GM18520 (cell line): ENCODE measurements around the gene PDGFD.
"Not testable (repeated sequence)": the region's sequence is repeated elsewhere in the genome, so short reads cannot be mapped to it uniquely, and the experiment has no call there.

Source experiments
- ATAC-seq: cut with Tn5 transposase; IDR thresholded peaks from one replicate; pipeline ENCODE4 v1.9.1; 2021; ENCODE audit not compliant: unreplicated experiment

The PDGFD gene

GRCh38 chr11:104057908-104058307 is 106.0 kb downstream of the PDGFD start:
- no peak for ATAC-seq

- no peak for ATAC-seq
These were observed 108.4 kb downstream of the PDGFD start for GRCh38 chr11:104055596-104055995.

- ATAC-seq = no peak
These were observed 108.9 kb downstream of the PDGFD start for GRCh38 chr11:104054911-104055529.

DNA sequence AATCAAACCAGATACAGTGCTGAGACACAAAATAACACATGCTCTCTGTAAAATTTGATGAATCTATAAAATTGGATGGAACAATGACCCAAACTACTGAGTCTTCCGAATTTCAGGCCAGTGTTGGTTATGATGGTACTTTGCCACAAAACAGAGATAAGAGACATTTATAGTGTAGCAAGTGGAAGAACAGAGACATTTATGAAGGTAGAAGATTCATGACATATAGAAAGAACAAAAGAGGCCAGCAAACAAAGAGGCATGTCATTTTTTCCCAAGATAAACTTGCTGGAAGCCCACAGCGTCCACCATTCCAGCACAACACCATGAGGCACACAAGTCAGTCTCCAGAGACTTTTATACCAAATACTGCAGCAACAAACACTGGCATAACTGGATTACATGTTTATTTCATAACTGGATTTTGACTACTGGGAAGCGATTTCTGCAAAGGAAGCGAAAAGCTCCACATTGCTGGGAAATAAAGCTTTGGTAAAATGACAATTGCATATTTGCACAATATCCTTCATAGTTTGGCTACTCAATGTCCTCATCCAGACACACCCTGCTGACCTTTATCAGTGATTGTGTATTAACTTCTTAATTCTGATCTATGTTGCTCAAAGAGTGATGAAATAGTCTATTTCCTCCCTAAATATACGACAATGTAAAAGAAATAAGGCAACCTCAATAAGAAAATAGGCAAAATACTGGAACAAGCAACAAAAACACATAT is 110.0 kb downstream of the PDGFD start:
- ATAC-seq = no peak

- no peak for ATAC-seq
These were observed 112.2 kb downstream of the PDGFD start for GRCh38 chr11:104051778-104052177.

- ATAC-seq = no peak
These were observed 114.8 kb downstream of the PDGFD start for GRCh38 chr11:104049116-104049515.

GRCh38 chr11:104046858-104047257 is 117.1 kb downstream of the PDGFD start:
- not testable (repeated sequence) for ATAC-seq

GRCh38 chr11:104046331-104046730 is 117.6 kb downstream of the PDGFD start:
- ATAC-seq = no peak

- ATAC-seq = no peak
These were observed 120.2 kb downstream of the PDGFD start for GRCh38 chr11:104043678-104044239.

GRCh38 chr11:104043142-104043541 is 120.8 kb downstream of the PDGFD start:
- no peak for ATAC-seq

DNA sequence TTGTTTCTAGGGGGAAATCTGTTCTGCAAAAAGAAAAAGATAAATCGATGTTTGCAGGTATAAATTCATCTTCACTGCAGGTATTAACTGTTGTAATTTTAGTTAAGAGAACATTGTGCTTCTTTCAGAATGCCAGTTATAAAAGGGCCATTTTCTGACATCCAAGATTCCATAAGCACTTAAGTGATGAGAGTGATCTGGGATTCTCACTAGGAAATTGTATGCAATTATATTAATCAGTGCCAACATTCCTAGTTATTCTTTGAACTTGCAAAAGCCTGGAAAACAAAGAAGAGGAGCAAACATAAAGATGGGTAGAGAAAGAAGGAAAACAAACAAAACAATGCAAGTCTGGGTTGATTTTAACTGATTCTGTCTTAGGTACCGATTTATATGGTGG is 122.2 kb downstream of the PDGFD start:
- no peak for ATAC-seq

GRCh38 chr11:104036995-104037394 is 127.0 kb downstream of the PDGFD start:
- ATAC-seq = no peak

- no peak for ATAC-seq
These were observed 127.4 kb downstream of the PDGFD start, which contains the start of gene DDI1 for GRCh38 chr11:104036588-104036987. DDI1 (plus strand) TSS chr11:104036640; CDS start chr11:104036823, 183 bp downstream.

DNA sequence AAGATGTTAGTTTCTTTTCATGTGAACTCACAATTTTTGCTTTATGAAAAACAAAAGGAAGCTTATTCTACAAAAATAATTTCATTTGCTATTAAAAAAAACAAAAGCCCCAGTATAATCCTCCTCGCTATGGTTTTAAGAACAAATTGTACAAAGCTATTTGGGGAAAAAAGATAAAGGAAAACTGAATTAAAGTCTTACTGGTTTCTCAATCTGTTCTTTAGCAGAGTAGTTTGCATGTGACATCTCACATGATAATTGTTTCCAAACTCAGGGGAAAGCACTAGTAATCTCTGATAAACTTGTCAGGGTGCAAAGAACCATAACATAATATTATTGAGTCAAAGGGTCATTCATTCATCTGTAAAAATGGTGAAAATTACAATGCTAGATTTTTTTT is 130.4 kb downstream of the PDGFD start:
- ATAC-seq = no peak

DNA sequence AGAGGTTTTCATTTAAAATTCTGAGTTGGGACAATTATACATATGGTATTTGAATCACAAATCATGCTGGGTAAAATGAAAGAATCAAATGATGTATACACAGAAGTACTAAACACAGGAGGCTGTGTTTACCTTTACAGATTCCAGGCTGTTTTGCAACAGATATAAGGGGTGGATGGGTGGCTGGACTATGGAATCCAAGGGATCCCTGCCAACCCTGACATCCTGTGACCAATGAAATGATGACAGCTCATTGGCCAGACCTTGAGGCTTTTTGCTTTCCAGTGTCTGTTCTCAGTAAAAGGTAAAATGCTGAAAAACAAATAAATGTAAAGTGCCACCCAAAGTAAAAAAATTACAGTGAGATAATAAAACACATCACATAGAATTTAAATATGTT is 130.8 kb downstream of the PDGFD start:
- no peak for ATAC-seq

DNA sequence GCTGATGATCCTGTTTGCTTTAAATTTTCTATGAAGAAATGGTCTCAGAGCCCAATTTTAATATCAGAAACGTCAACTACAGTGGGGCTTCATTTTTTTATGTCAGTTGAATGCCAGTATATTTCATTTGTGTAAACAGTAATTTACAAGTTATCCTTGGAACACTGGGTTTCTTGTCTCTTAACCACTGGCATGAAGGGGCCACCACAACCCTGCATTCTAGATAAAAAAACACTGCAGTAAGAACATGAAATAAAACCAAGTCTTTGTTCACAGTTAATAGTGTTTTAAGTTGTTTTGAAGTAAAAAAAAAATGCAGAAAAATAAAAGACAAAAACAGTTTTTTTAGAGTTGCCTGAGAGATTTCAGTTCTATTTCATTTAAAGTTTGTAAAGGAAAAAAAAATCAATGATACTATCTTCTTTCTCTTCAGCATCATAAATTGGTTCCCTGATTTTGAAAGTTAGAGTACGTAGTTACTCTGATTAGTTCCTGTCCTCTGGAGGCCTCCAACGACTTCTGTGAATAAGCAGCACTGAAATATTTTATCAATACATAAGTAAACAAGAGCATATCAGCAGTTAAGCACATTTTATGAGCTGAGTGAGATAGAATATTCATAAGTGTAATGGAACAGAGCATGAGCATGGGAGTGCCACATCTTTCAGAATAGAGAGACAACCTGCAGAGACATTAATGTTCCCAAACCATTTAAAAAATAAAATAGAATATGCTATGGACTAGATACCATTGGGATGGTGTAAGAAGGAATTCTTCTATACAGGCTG is 135.3 kb downstream of the PDGFD start:
- no peak for ATAC-seq

DNA sequence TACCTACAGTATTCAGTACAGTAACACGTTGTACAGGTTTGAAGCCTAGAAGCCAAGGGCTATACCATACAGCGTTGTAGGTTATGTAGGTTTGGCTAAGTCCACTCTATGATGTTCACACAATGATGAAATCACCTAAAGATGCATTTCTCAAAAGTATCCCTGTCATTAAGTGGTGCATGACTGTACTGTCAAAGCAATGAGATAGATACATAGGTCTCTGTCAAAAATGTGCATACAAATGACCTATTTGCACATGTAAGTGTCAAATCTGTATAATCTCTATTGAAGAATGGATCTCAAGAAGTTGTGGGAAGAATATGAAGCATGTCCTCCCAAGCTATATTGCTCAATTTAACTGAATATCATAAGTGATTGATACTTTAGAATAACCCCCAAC is 139.4 kb downstream of the PDGFD start:
- ATAC-seq = no peak

- ATAC-seq = peak; percentile 93
These were observed 148.1 kb downstream of the PDGFD start for GRCh38 chr11:104015649-104016415.

DNA sequence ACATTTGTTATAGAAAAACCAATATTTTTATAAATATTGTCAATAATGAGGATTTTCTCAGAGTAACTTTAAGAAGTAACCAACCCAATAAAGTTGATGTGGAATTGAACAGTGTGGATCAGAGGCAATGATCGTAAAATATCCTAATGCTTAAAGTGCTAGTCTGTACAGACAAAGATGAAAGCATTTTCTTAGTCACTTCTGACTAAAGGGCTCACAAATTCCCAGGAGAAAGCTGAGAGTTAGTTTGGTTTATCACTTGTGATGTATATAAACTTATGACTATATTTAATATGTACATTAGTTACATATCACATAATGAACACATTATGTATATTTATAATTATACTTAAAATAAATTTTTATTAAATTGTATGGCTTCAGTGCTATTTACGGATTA is 152.9 kb downstream of the PDGFD start:
- no peak for ATAC-seq

- no peak for ATAC-seq
These were observed 154.2 kb downstream of the PDGFD start for GRCh38 chr11:104009744-104010143.
